PFSK-1 (cell line): Measurements from ENCODE around the gene ATRAID.

Experiments used
- POLR2AphosphoS5 ChIP-seq: IDR thresholded peaks from 2 replicates; pipeline ENCODE4 v1.6.1; 2012; ENCODE audit warnings: low read depth, mild to moderate bottlenecking, control low read depth, low read length, moderate library complexity
- SIN3A ChIP-seq: IDR thresholded peaks from 2 replicates; pipeline ENCODE4 v1.6.1; 2012; ENCODE audit warnings: mild to moderate bottlenecking, low read length, moderate library complexity, borderline replicate concordance; ENCODE audit not compliant: insufficient read depth
- TAF1 ChIP-seq: IDR thresholded peaks from 2 replicates; pipeline ENCODE4 v1.6.1; 2012; ENCODE audit warnings: low read length, control low read depth, borderline replicate concordance; ENCODE audit not compliant: insufficient read depth

DNA sequence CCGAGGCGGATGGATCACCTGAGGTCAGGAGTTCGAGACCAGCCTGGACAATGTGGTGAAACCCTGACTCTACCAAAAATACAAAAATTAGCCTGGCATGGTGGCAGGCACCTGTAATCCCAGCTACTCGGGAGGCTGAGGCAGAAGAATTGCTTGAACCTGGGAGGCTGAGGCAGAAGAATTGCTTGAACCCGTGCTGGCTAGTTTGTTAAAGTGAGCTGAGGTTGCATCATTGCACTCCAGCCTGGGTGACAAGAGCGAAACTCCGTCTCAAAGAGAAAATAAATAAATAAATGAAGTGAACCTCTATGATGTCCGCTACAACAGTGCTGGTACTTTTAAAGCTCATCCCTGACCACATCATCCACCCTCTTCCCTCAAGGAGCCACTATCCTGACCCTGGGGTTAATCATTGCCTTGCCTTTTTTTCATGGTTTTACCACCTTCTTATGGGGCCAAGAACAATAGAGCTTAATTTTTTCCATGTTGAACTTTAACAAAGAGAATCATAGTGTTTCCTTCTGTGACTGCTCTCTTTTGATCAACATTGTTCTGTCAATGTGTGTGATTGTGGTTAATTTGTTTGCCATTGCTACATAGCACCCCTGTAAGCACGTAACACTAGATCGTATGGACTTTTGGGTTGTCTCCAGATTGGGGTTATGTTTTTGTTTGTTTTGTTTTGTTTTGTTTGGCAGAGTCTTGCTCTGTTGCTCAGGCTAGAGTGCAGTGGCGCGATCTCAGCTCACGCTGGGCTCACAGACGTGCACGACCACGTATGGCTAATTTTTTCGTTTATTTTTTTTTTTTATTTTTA lies 17.1 kb upstream of the ATRAID start:
- no peak for TF ChIP-seq POLR2AphosphoS5
- TF ChIP-seq TAF1, result no peak
- TF ChIP-seq SIN3A, result no peak
